ENCODE data around the gene SLC18B1. TPM values are rescaled to one million over a fixed set of nuclear protein-coding genes. Genes with fewer than 3 reads are reported as not detected.

SLC18B1 gene
- total and polyA plus RNA-seq, 10 donors = 6.0 to 19.1 (median 11.6) TPM

DNA sequence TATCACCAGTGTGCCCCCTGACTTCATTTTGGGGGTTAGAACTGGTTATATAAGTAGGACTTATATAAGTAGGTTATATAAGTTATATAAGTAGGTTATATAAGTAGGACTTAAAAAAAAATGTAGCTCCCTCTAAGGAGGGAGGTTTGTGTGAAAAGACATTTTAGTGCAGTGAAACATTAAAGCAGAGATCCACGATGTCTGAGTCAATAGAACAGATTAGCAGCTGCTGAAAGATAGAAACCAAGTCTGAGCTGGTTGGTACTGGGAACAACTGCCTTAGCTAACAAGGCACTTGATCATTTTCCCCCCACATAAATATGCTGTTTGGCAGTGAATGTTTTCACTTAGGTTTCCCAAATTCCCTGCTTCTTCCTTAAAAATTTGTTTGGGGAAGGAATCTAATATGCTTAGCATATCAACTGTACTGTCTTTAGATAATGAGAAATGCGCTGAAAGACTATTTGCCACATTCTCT, 13.9 kb upstream of the SLC18B1 start:
- H3K27ac ChIP-seq = peak overlapping the region; percentile 91 to 99 (median 96)
- no peaks in the 10 kb centered on the region for H3K9me3 ChIP-seq
- intact Hi-C loops (cut with DNase I; ENCODE audit: low total_unique reads) = no loop called here
- no peak for DNase-seq
- H3K4me3 ChIP-seq = peak overlapping the region in 7 of 8 donors; percentile 89 to 96 (median 93)
- TF ChIP-seq POLR2A (IDR thresholded peaks at IDR 0.05) (no peak), POLR2AphosphoS5 (IDR thresholded peaks at IDR 0.05) (no peak)
- TF ChIP-seq, protein P1, sequence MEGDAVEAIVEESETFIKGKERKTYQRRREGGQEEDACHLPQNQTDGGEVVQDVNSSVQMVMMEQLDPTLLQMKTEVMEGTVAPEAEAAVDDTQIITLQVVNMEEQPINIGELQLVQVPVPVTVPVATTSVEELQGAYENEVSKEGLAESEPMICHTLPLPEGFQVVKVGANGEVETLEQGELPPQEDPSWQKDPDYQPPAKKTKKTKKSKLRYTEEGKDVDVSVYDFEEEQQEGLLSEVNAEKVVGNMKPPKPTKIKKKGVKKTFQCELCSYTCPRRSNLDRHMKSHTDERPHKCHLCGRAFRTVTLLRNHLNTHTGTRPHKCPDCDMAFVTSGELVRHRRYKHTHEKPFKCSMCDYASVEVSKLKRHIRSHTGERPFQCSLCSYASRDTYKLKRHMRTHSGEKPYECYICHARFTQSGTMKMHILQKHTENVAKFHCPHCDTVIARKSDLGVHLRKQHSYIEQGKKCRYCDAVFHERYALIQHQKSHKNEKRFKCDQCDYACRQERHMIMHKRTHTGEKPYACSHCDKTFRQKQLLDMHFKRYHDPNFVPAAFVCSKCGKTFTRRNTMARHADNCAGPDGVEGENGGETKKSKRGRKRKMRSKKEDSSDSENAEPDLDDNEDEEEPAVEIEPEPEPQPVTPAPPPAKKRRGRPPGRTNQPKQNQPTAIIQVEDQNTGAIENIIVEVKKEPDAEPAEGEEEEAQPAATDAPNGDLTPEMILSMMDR (IDR thresholded peaks at IDR 0.05 in 8 of 11, conservative IDR thresholded peaks at IDR 0.05 in 3 of 11) = no peak
- H3K4me1 ChIP-seq = peaks cover 19 to 38% (median 33%) of the 10 kb centered on the region in 6 donors
- WGBS, 5 donors = 12 to 32% (median 25%) methylated on average over 2 of the region's 2 CpGs
- no peaks in the 10 kb centered on the region for H3K27me3 ChIP-seq (replicated peaks in 1 of 7)
- H3K36me3 ChIP-seq = peaks cover 0 to 23% (median 14%) of the 10 kb centered on the region in 6 donors

DNA sequence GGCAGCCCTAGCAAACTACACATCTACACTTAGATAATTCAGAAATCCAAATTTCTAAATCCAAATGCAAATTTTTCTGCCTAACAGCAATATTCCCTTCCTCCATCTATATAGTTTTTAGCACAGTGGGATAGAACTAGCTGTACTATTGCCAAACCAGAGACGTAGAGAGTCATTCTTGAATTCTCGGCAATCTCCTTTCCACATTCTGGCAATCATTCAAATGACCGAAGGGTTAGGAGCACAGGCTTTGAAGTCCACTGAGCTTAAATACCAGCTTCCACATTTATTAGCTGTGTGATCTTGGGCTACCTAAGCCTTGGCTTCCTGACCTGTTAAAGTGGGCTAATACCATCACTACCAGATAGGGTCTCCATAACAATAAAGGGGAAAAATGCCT, 12.8 kb upstream of the SLC18B1 start:
- Histone ChIP-seq H3K27me3 (replicated peaks in 1 of 7) (no peaks in the 10 kb centered on the region), H3K27ac (no peak overlapping the region), H3K36me3 (peaks cover 0 to 13% (median 4%) of the 10 kb centered on the region in 6 donors), H3K4me1 (peaks cover 14 to 28% (median 23%) of the 10 kb centered on the region in 6 donors), H3K4me3 (no peak overlapping the region), H3K9me3 (peaks cover 0 to 1% (median 0%) of the 10 kb centered on the region in 8 donors)
- TF ChIP-seq POLR2A (IDR thresholded peaks at IDR 0.05) (no peak), POLR2AphosphoS5 (IDR thresholded peaks at IDR 0.05) (no peak)
- TF ChIP-seq, protein P1 (IDR thresholded peaks at IDR 0.05 in 8 of 11, conservative IDR thresholded peaks at IDR 0.05 in 3 of 11) = no peak
- 80 to 96% (median 86%) methylated on average over 3 of the region's 3 CpGs for WGBS, 5 donors
- no peak for DNase-seq
- intact Hi-C loops (cut with DNase I; ENCODE audit: low total_unique reads) = no loop called here

DNA sequence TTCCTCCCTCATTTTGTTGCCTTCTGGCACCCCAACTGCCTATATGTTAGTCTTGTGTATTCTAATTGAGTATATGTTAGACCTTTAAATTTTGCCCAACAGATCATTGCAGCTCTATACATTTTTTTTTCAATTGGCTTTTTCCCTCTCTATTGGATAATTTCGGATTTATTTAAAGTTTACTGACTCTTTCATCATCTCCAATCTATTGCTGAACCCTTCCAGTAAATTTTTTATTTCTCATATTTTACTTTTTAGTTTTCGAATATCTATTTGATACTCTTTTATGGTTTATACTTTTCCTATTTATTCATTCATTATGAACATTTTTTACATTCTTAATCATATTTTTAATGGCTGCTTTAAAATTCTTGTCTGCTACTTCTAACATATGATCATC, 7.1 kb upstream of the SLC18B1 start:
- DNase-seq = no peak
- TF ChIP-seq, protein P1 (IDR thresholded peaks at IDR 0.05 in 8 of 11, conservative IDR thresholded peaks at IDR 0.05 in 3 of 11) = no peak
- no peak for TF ChIP-seq POLR2A (IDR thresholded peaks at IDR 0.05)
- Histone ChIP-seq H3K27ac (no peak overlapping the region), H3K27me3 (replicated peaks in 1 of 7) (no peaks in the 10 kb centered on the region), H3K4me1 (no peaks in the 10 kb centered on the region), H3K9me3 (peaks cover 0 to 21% (median 7%) of the 10 kb centered on the region in 8 donors), H3K36me3 (no peaks in the 10 kb centered on the region), H3K4me3 (no peak overlapping the region)
- WGBS, 5 donors = 42 to 73% (median 60%) methylated on average over 2 of the region's 2 CpGs
- intact Hi-C loops (cut with DNase I; ENCODE audit: low total_unique reads) = no loop called here

DNA sequence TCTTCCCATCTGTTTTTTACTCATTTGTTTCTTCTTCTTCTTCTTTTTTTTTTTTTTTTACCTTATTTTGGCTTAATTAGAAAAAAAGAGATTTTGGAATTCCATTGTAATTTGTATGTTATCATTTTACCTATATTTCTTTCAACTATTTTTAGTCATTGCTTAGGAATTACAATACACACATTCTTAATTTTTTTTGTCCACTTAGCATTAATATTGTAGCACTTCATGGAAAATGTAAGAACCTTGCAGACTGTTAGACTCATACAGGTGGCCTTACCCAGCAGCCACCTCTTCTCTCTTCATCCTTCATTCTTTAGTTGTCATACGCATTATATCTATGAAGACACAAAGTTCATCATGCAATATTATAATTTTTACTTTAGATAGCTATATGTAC, 5.8 kb upstream of the SLC18B1 start:
- intact Hi-C loops (cut with DNase I; ENCODE audit: low total_unique reads) = no loop called here
- TF ChIP-seq, protein P1 (IDR thresholded peaks at IDR 0.05 in 8 of 11, conservative IDR thresholded peaks at IDR 0.05 in 3 of 11) = no peak
- no peak for TF ChIP-seq POLR2A (IDR thresholded peaks at IDR 0.05)
- TF ChIP-seq POLR2AphosphoS5 (IDR thresholded peaks at IDR 0.05) = no peak
- Histone ChIP-seq H3K4me3 (no peak overlapping the region), H3K27me3 (replicated peaks in 1 of 7) (no peaks in the 10 kb centered on the region), H3K36me3 (no peaks in the 10 kb centered on the region), H3K9me3 (peaks cover 0 to 21% (median 7%) of the 10 kb centered on the region in 8 donors), H3K4me1 (no peaks in the 10 kb centered on the region), H3K27ac (no peak overlapping the region)
- 93 to 100% (median 98%) methylated on average over 1 of the region's 1 CpG for WGBS, 5 donors
- no peak for DNase-seq

Data from spleen (tissue), 11 donors.